Suprapubic skin (tissue), 4 donors: ENCODE results near the gene L3MBTL4.

Source experiments
- EP300 ChIP-seq: sonication (generic); formaldehyde crosslinking; IDR thresholded peaks from one replicate; pipeline ENCODE4 v1.6.1; 2017; ENCODE audit warnings: antibody characterized with exemption
- POLR2A ChIP-seq, 2 donors: fragments of 450-650 bp; IDR thresholded peaks; one replicate each; pipeline ENCODE4 v1.6.1; 2017; ENCODE audit warnings: antibody characterized with exemption in 2 of 2, mild to moderate bottlenecking in 2 of 2, moderate library complexity in 2 of 2
- POLR2AphosphoS5 ChIP-seq, 3 donors: sonication (generic); formaldehyde crosslinking; IDR thresholded peaks; one replicate each; pipeline ENCODE4 v1.6.1; 2017; ENCODE audit warnings: antibody characterized with exemption in 3 of 3
- TF ChIP-seq, protein P1 (sequence below), 2 donors: fragments of 200-600 bp in 1 of 2; fragments of 450-650 bp in 1 of 2; sonication (generic) in 1 of 2; IDR thresholded peaks; one replicate each; pipeline ENCODE4 v1.5.1; 2016 to 2019; ENCODE audit warnings: antibody characterized with exemption in 2 of 2, mild to moderate bottlenecking in 1 of 2, moderate library complexity in 1 of 2

DNA sequence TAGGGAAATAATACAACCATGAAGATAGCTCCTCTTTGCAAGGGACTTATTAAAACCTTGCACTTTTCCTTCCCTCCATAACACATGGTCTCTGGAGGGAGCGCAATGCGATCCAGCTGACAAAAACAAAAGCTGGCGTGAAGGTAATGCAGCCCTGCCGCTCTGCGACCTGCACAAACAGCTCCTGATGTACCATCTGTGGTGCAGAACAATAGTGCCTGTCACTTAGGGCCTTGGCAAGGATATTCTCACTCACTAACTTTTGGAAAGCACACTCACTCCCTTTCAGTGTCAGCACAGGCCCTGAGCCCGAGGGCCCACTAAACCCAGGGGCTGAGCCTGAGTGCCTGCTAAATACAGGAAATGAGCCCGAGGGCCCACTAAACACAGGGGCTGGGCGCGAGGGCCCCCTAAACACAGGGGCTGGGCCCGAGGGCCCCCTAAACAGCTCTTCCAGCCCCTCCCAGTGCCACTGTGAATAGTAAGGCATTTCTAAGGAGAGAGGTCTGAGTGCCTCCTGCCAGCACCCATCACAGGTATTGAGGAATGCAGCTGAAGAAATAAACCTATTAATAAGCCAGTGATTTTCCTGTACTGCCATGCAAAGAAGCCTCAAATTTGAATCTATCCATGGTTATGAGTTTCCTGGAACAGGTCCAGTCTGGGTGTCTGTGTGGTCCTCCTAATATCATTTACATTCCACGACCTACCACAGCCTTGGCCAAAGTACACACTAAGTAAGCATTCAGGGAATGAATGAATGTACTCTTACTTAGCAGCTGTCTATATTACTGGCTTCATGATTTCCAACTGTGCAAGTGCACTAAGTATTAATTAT is 9.3 kb downstream of the L3MBTL4 start:
- TF ChIP-seq POLR2A (IDR thresholded peaks at IDR 0.05), result no peak
- TF ChIP-seq, protein P1, sequence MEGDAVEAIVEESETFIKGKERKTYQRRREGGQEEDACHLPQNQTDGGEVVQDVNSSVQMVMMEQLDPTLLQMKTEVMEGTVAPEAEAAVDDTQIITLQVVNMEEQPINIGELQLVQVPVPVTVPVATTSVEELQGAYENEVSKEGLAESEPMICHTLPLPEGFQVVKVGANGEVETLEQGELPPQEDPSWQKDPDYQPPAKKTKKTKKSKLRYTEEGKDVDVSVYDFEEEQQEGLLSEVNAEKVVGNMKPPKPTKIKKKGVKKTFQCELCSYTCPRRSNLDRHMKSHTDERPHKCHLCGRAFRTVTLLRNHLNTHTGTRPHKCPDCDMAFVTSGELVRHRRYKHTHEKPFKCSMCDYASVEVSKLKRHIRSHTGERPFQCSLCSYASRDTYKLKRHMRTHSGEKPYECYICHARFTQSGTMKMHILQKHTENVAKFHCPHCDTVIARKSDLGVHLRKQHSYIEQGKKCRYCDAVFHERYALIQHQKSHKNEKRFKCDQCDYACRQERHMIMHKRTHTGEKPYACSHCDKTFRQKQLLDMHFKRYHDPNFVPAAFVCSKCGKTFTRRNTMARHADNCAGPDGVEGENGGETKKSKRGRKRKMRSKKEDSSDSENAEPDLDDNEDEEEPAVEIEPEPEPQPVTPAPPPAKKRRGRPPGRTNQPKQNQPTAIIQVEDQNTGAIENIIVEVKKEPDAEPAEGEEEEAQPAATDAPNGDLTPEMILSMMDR (IDR thresholded peaks at IDR 0.05), result no peak
- no peak for TF ChIP-seq POLR2AphosphoS5 (IDR thresholded peaks at IDR 0.05)
- TF ChIP-seq EP300, result no peak
